HG02840 (cell line): ENCODE data around the gene HAGH.
A peak's percentile ranks its signal among the peaks of the same experiment; 100 is the strongest.
"Not testable (repeated sequence)": the region's sequence is repeated elsewhere in the genome, so short reads cannot be mapped to it uniquely, and the experiment has no call there.

ENCODE experiments used
- ATAC-seq: cut with Tn5 transposase; IDR thresholded peaks from one replicate; pipeline ENCODE4 v1.9.1; 2021; ENCODE audit warnings: mild to moderate bottlenecking, moderate library complexity, moderate number of reproducible peaks; ENCODE audit not compliant: unreplicated experiment, low FRiP score

The HAGH gene

GRCh38 chr16:1826691-1827573, at the start of gene HAGH, which contains the start of gene FAHD1:
HAGH (minus strand) TSS chr16:1826825; CDS start chr16:1826787, 38 bp downstream.
FAHD1 (plus strand) TSS chr16:1827206; CDS start chr16:1827239, 33 bp downstream.
- ATAC-seq = peak; percentile 85

GRCh38 chr16:1876066-1876465, 49.4 kb upstream of the HAGH start:
- ATAC-seq = not testable (repeated sequence)

DNA sequence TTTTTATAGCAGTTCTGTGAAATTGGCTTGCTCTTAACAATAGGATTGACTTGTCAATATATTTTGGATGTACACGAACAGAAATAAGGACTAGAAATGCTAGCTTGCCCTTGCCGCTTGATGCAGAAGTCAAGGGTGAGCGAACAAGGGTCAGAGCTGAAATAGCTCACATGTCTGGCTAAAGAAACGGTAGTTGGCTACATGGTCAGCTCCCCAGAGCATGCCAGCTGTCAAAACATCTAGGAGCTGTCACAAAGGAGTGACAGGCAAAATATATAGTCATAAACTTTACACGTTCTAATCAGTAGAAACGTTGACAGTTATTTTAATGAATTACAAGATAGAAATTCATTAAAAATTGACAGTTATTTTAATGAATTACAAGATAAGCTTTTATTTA, 48.2 kb upstream of the HAGH start:
- no peak for ATAC-seq

DNA sequence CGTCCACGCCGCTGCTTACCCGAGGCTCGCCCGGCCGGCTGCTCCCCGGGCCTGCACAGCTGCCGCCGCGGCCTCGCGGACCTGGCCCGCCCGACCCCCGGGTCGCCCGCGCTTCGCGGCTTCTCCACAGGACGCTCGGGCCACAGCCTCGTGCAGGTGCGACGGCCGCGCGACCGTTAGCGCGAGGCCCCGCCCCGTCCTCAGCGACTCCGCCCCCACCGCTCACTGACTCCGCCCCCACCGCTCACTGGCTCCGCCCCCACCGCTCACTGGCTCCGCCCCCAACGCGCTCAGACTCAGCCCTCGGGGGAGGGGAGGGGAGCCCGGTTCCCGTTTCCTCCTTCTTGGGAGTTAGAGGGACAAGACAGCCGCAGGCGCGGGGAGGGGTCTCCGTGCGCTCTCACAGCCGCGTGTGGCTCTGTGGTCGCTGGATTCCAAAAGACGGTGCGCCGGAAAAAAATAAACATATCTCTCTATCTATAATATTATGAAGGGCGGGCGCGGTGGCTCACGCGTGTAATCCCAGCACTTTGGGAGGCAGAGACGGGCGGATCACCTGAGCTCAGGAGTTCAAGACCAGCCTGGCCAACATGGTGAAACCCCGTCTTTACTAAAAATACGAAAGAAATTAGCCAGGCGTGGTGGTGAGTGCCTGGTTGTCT, 45.5 kb upstream of the HAGH start, which contains the start of gene MEIOB:
Gene MEIOB, minus strand, starts transcription at position 191 of the 662 bp plus-strand sequence. CDS start 3,989 bp downstream, outside the sequence.
- no peak for ATAC-seq

- ATAC-seq = no peak
Observed at GRCh38 chr16:1870365-1871082, 43.9 kb upstream of the HAGH start.

- no peak for ATAC-seq
Observed at GRCh38 chr16:1865902-1866690, 39.5 kb upstream of the HAGH start.

DNA sequence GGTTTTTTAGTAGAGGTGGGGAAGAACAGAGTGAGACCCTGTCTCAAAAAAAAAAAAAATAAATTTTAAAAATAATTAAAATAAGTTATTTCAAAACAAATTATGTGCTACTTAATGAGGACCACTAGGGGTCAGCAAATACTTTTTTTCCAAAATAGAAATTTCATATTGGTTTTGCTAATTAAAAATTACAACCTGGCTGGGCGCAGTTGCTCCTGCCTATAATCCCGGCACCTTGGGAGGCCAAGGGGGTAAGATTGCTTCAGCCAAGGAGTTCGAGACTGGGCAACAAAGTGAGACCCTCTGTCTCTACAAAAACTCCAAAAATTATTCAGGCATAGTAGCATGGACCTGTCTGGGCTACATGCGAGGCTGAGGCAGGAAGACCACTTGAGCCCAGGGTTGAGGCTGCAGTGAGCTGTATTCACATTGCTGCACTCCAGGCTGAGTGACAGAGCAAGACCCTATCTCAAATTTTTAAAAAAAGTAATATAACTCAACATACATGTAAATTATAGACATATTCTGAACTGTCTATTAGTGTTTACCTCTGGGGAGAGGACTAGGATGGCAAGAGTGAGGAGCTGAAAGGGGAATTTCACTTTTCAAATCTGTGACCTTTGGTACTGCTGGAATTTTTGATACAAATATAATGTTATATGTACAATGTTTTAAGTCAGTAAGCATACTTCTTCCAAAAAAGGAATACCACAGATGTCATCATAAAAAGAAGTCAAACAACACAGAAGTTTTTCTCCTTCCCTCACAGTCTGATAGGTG, 37.2 kb upstream of the HAGH start:
- ATAC-seq = no peak

DNA sequence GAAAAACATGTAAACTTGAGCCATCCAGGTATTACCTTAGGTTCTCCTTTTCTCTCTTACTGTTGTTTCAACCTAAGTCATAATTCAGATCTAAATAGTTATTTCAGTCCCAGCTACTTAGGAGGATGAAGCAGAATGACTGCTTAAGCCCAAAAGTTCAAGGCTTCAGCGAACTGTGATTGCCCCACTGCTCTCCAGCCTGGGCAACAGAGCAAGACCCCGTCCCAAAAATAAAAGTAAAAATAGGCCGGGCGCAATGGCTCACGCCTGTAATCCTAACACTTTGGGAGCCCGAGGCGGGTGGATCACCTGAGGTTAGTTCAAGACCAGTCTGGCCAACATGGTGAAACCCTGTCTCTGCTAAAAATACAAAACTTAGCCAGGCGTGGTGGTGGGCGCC, 35.8 kb upstream of the HAGH start:
- no peak for ATAC-seq

GRCh38 chr16:1861730-1862129, 35.1 kb upstream of the HAGH start:
- no peak for ATAC-seq

DNA sequence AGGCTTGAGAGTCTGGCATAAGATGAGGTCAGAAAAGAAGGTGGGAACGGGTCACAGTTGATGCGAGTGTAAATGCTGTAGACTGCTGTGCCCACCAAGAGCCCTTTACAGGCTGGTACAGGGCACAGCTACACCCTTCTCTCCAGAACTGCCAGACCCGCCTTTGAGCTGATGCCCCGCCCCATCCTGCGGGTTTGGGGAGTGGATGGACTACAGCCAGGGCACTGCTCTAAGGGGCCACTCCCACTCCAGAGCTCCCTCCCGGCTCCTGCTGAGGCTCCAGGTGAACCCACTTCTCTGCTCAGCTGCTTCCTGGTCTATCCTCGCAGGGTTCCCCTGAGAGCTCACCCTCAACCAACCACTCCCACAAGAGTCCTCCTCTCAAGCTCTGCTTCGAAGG, 33.0 kb upstream of the HAGH start:
- no peak for ATAC-seq

DNA sequence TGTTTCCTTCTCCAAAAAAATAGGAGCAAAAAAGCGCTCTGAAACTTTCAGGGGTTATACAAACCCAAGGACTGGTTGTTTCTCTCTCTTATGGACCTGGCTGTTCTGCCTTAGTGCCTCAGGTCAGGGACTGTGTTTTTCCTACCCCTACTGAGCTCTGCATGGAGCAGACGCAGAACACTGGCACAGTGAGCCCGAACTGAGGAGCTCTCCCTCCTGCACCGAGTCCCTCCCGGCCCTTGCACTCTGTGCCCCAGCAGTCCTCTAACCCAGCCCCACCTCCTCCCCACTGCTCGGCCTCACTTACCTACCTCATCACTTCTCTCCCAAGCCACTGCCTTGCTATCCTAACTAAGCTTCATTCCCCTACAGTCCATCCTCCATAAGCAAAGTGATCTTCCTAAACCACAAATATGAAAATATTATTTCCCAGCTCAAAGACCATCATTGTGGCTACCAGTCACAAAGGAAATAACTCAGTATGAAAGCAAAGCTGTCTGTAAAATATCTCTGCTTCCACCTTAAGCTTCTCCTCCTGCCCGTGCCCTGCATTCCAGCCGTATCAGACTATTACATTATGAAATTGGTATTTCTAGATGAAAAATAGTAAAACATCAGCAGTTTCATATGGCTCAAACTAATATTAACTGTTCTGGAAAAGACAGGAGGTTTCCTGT, 31.7 kb upstream of the HAGH start:
- no peak for ATAC-seq

DNA sequence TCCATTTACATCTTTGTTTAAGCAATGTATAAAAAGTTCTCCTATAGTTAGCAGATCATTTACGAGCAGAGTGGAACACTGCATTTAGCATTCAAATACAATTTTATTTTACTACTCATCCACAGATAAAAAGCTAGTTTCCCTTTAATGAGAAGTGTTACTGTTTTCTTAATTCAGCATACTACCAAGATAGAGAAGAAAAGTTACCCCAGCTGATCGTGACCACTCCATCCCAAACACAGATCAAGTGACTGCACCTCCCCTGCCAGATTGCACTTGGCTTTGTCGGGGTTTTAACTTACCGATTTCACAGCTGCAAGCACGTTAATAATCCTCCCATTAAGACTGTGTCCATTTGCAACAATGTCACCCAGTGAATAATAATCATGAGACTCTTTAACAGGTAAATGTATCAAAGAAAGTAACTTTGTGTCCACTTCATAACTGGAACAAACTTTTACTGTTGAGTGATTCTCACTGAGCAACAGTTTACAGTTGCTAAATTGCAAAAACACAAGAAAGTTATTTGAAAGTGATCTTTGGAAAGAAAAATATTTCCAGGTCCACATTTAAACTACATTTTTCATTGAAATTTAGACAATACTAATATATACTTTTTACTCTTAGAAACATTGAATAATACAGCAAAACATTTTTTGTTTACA, 30.9 kb upstream of the HAGH start:
- no peak for ATAC-seq

DNA sequence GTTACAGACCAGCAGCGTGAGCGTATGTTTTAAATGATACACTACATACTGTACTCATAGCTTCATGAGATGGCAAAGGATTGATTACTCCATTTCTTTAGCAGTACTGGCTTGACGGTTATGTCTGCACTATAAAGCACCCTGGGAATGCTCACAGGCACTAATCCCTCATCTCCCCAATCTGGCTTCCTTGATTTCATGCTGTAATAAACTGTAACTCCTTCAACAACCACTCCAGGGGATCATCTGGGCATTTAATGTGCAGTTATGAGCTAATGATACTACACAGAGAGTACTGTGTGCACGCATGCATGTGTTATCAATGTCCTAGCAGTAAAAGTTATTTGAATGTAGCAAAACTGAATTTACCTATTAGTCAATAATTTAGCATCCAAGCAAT, 25.2 kb upstream of the HAGH start:
- ATAC-seq = no peak

- no peak for ATAC-seq
Observed at GRCh38 chr16:1850981-1851380, 24.4 kb upstream of the HAGH start.

GRCh38 chr16:1846416-1846815, 19.8 kb upstream of the HAGH start:
- no peak for ATAC-seq

DNA sequence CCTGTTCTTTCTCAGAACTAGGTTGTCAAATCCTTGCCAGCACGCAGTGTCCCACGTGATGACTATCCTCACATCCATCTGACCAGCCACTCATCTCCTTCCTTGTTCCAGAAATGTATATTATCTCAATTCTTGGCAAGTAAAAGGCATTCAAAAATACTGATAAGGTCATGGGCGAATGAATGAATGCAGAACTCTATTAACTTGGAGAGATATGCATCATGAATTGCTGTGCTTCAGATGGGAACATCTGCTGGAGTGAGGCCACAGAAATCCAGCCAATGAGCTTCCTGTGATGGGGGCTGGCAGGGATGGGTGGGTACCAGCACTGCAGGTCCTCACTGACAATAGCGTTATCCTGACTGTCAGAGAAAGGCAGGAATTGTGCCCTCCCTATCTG, 19.4 kb upstream of the HAGH start:
- no peak for ATAC-seq

DNA sequence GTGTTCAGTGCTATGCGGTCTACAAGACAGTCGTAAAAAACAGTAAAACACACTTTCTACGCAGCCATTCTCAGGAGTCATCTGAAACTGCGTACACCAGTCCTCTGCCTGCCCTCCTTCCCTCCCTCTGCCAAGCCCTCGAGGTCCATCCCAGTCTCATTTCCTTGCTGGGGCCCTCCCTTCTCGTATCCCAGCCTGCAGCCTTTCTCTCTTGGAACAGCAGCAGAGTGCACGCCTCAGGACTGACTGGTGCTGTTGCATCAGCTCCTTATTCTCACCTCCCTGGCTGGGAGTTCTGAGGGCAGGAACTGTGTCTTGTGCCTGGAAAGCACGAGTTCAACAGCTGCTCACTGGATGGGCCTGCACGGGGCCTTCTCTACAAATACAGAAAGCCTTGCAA, 12.9 kb upstream of the HAGH start:
- ATAC-seq = no peak

DNA sequence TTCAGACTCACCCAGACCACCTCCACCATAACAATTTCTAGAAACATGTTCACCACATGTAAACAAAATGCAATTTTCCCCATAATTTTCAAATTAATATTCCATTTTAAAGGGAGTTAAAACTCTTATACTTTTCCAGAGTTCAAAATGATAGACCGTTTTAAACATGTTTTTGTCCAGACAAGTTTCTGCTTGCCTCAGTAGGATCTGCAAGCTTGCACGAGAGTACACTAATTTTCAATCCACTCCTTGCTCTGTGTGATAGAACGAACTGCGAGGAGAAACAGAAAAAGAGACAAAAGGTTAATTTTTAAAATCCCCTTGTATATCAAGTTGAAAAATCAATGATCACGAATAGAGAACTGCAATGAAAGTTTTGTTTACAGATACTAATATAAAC, 7.5 kb upstream of the HAGH start:
- ATAC-seq = no peak
